ENCODE measurements around the gene RNASE8.

- TF ChIP-seq, protein P1, sequence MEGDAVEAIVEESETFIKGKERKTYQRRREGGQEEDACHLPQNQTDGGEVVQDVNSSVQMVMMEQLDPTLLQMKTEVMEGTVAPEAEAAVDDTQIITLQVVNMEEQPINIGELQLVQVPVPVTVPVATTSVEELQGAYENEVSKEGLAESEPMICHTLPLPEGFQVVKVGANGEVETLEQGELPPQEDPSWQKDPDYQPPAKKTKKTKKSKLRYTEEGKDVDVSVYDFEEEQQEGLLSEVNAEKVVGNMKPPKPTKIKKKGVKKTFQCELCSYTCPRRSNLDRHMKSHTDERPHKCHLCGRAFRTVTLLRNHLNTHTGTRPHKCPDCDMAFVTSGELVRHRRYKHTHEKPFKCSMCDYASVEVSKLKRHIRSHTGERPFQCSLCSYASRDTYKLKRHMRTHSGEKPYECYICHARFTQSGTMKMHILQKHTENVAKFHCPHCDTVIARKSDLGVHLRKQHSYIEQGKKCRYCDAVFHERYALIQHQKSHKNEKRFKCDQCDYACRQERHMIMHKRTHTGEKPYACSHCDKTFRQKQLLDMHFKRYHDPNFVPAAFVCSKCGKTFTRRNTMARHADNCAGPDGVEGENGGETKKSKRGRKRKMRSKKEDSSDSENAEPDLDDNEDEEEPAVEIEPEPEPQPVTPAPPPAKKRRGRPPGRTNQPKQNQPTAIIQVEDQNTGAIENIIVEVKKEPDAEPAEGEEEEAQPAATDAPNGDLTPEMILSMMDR (IDR thresholded peaks at IDR 0.05; ENCODE audit: poor library complexity), result no peak
- TF ChIP-seq EZH2 (IDR thresholded peaks at IDR 0.05; ENCODE audit: borderline replicate concordance) (no peak), EZH2phosphoT487 (IDR thresholded peaks at IDR 0.05; ENCODE audit: low read depth, severe bottlenecking, unreplicated experiment) (no peak)
Measured at GRCh38 chr14:21100931-21101330, 43.3 kb downstream of the RNASE8 start, which contains the start of gene TMEM253.
